K562 (cell line): Measurements from ENCODE around the gene CALHM1. TPM values are rescaled to one million over a fixed set of nuclear protein-coding genes. Genes with fewer than 3 reads are reported as not detected.

ENCODE experiments used
- ATAC-seq: fragments of 200-7000 bp; cut with Tn5 transposase; 3 replicates; pipeline ENCODE4 v1.9.1; 2020; ENCODE audit warnings: moderate library complexity
- BruUV-seq: library from RNA; stranded (reverse); fragments of 400-500 nt; replicated peaks from 2 replicates; lab custom pipeline; 2021; lab: Mats Ljungman, UMichigan
- CTCF ChIA-PET: fragments of 300-600 bp; formaldehyde crosslinking; extraction: SDS; loops from one replicate; lab custom pipeline; 2021; ENCODE audit warnings: low intra/inter-chr PET ratio; lab: Yijun Ruan, JAX
- POLR2A ChIA-PET: fragments of 300-600, 350-650 bp; sonication (Branson Sonifier 250); formaldehyde crosslinking; extraction: SDS; loops from one replicate; lab custom pipeline; 2021; ENCODE audit warnings: antibody characterized with exemption, inconsistent platforms; lab: Yijun Ruan, JAX
- DNase-seq, 4 experiments: peaks; one replicate each; pipeline versions ENCODE4 v3.0.0 to v3.0.0-alpha.2; 2011 to 2018; ENCODE audit warnings: low spot score in 3 of 4, mixed read lengths in 3 of 4; ENCODE audit errors: extremely low read depth in 1 of 4
- FAIRE-seq: peaks from 2 replicates; lab custom pipeline; 2011; peaks lifted over from hg19 to GRCh38; lab: Jason Lieb, UNC
- H2AFZ ChIP-seq: 2 replicates; pipeline ENCODE4 v1.6.0; 2011; ENCODE audit warnings: low read depth, low read length, control low read depth, inconsistent platforms
- H3K27ac ChIP-seq: fragments of 200-600 bp; 3 replicates; pipeline ENCODE4 v1.8.0; 2011; ENCODE audit warnings: low read depth, mild to moderate bottlenecking, control low read depth, inconsistent platforms, low read length, moderate library complexity, mixed read lengths; ENCODE audit errors: extremely low read depth
- H3K27me3 ChIP-seq, 2 experiments: fragments of 300-600 bp in 1 of 2; 2 replicates in 1 of 2; 3 replicates in 1 of 2; pipeline versions ENCODE4 v1.6.0 to v1.8.0; 2011; ENCODE audit warnings: inconsistent platforms in 2 of 2, low read length in 2 of 2, mild to moderate bottlenecking in 1 of 2, mixed read lengths in 1 of 2, moderate library complexity in 1 of 2; ENCODE audit not compliant: control insufficient read depth in 2 of 2, insufficient read depth in 2 of 2
- H3K36me3 ChIP-seq: fragments of 300-600 bp; 3 replicates; pipeline ENCODE4 v1.8.0; 2011; ENCODE audit warnings: mild to moderate bottlenecking, low read length, inconsistent platforms; ENCODE audit not compliant: control insufficient read depth, insufficient read depth
- H3K4me1 ChIP-seq, 2 experiments: fragments of 200-600 bp in 1 of 2; replicated peaks in 1 of 2; 2 replicates in 1 of 2; 3 replicates in 1 of 2; pipeline versions ENCODE4 v1.5.1 to v1.8.0; 2011; ENCODE audit warnings: inconsistent platforms in 2 of 2, low read length in 2 of 2, mild to moderate bottlenecking in 1 of 2, mixed read lengths in 1 of 2, moderate library complexity in 1 of 2; ENCODE audit not compliant: control insufficient read depth in 2 of 2, insufficient read depth in 2 of 2
- H3K4me2 ChIP-seq: 2 replicates; pipeline ENCODE4 v1.6.1; 2011; ENCODE audit warnings: low read length, control low read depth, inconsistent platforms, mixed read lengths; ENCODE audit not compliant: insufficient read depth
- H3K4me3 ChIP-seq: fragments of 200-600 bp; sonication (generic), shearing (Covaris generic); 2 replicates; pipeline ENCODE4 v1.5.1; 2016; ENCODE audit warnings: control low read depth, inconsistent platforms
- H3K79me2 ChIP-seq: fragments of 200-600 bp; 3 replicates; pipeline ENCODE4 v1.8.0; 2011; ENCODE audit warnings: low read length, inconsistent platforms; ENCODE audit not compliant: control insufficient read depth, insufficient read depth
- H3K9ac ChIP-seq, 2 experiments: 2 replicates each; pipeline versions ENCODE4 v1.6.0 to v1.6.1; 2011; ENCODE audit warnings: low read depth in 2 of 2, low read length in 2 of 2, control low read depth in 1 of 2, inconsistent platforms in 1 of 2, mild to moderate bottlenecking in 1 of 2, mixed read lengths in 1 of 2; ENCODE audit not compliant: insufficient read depth in 1 of 2
- H3K9me1 ChIP-seq: one replicate; pipeline ENCODE4 v1.6.0; 2011; ENCODE audit warnings: inconsistent platforms, mild to moderate bottlenecking, low read length, moderate library complexity; ENCODE audit not compliant: control insufficient read depth, insufficient read depth
- H3K9me3 ChIP-seq: replicated peaks from 2 replicates; pipeline ENCODE4 v1.5.1; 2011; ENCODE audit warnings: low read depth, low read length, inconsistent platforms; ENCODE audit not compliant: control insufficient read depth, insufficient read depth
- H4K20me1 ChIP-seq: replicated peaks from 2 replicates; pipeline ENCODE4 v1.6.1; 2011; ENCODE audit warnings: low read length, inconsistent platforms, mixed read lengths; ENCODE audit not compliant: control insufficient read depth, insufficient read depth
- ARNT ChIP-seq, 2 experiments: fragments of 450-650 bp; IDR thresholded peaks; 2 replicates each; pipeline ENCODE4 v1.6.1; 2016; ENCODE audit warnings: mild to moderate bottlenecking in 1 of 2
- KLF10 ChIP-seq: fragments of 250-450 bp; sonication (Bioruptor Pico); IDR thresholded peaks from 2 replicates; pipeline ENCODE4 v1.6.1; 2021; ENCODE audit warnings: matching md5 sums
- LARP7 ChIP-seq: fragments of 450-650 bp; IDR thresholded peaks from 2 replicates; pipeline ENCODE4 v1.6.1; 2016
- LCOR ChIP-seq: sonication (generic); formaldehyde crosslinking; IDR thresholded peaks from 2 replicates; pipeline ENCODE4 v1.8.0; 2022; ENCODE audit warnings: mild to moderate bottlenecking, missing genetic modification reagents
- MLX ChIP-seq, 2 experiments: fragments of 450-650 bp in 1 of 2; sonication (generic) in 1 of 2; formaldehyde crosslinking; conservative IDR thresholded peaks; 2 replicates each; pipeline versions ENCODE4 v1.4.0 to v1.8.1; 2020 to 2022; ENCODE audit warnings: mild to moderate bottlenecking in 1 of 2, missing genetic modification reagents in 1 of 2
- NEUROD1 ChIP-seq: fragments of 150-350 bp; IDR thresholded peaks from 2 replicates; pipeline ENCODE4 v1.6.1; 2014; ENCODE audit warnings: borderline replicate concordance, low read length, low read depth; ENCODE audit not compliant: partially characterized antibody
- POLR2G ChIP-seq: fragments of 200-400 bp; formaldehyde crosslinking; IDR thresholded peaks from 2 replicates; pipeline ENCODE4 v1.6.1; 2017; ENCODE audit warnings: low read depth, mild to moderate bottlenecking, antibody characterized with exemption, low read length, moderate library complexity
- SNRNP70 ChIP-seq: fragments of 200-400 bp; formaldehyde crosslinking; optimal IDR thresholded peaks from 2 replicates; pipeline ENCODE3; 2017; ENCODE audit warnings: low read depth, low read length
- TCFL5 ChIP-seq: fragments of 250-450 bp; sonication (Bioruptor Pico); conservative IDR thresholded peaks from 2 replicates; pipeline ENCODE4 v1.6.1; 2021; ENCODE audit warnings: mild to moderate bottlenecking, moderate library complexity, matching md5 sums
- TRIM28 ChIP-seq: fragments of 450-650 bp; IDR thresholded peaks from 2 replicates; pipeline ENCODE4 v1.6.1; 2017
- ZNF217 ChIP-seq: sonication (generic); formaldehyde crosslinking; IDR thresholded peaks from 2 replicates; pipeline ENCODE4 v1.8.0; 2022; ENCODE audit warnings: mild to moderate bottlenecking, missing genetic modification reagents
- ZNF24 ChIP-seq: fragments of 450-650 bp; IDR thresholded peaks from 2 replicates; pipeline ENCODE4 v1.6.1; 2016
- ZNF3 ChIP-seq: fragments of 250-450 bp; sonication (Bioruptor Pico); IDR thresholded peaks from 2 replicates; pipeline ENCODE4 v1.5.0; 2021; ENCODE audit warnings: mild to moderate bottlenecking, moderate library complexity
- ZNF507 ChIP-seq: conservative IDR thresholded peaks from 2 replicates; pipeline ENCODE4 v1.6.1; 2017; ENCODE audit warnings: missing genetic modification characterization, missing compliant biosample characterization
- ZNF75A ChIP-seq: fragments of 450-650 bp; formaldehyde crosslinking; IDR thresholded peaks from 2 replicates; pipeline ENCODE4 v1.4.0; 2020; ENCODE audit warnings: mild to moderate bottlenecking
- ZNF764 ChIP-seq: fragments of 250-450 bp; sonication (Bioruptor Pico); IDR thresholded peaks from 2 replicates; pipeline ENCODE4 v1.4.0; 2020; ENCODE audit warnings: low read depth, mild to moderate bottlenecking, moderate library complexity
- WGBS: fragments of 100-300 bp; shearing (Covaris generic); methylation state at CpG from one replicate; pipeline ENCODE4 v1.1.6; 2016; ENCODE audit warnings: low coverage, mixed read lengths; ENCODE audit not compliant: insufficient coverage; ENCODE audit errors: missing lambda C conversion rate; 5-methylcytosine and 5-hydroxymethylcytosine counted together
- in situ Hi-C: fragments of 300-500 bp; cut with MboI; formaldehyde crosslinking; loops from 4 replicates; pipeline ENCODE4 v1.15.0; 2018; ENCODE audit warnings: inconsistent platforms, mixed read lengths
- intact Hi-C: fragments of 100-400 bp; cut with micrococcal nuclease; formaldehyde crosslinking; loops from 2 replicates; pipeline ENCODE4 v1.14.2; 2022
- polyA plus RNA-seq, 8 experiments: library from polyadenylated mRNA; depleted of rRNA in 4 of 8; stranded (reverse) in 5 of 8; unstranded in 3 of 8; fragments of >200 nt; fragmentation: Nextera tagmentation in 2 of 8; fragmentation: Illumina TruSeq in 1 of 8; extraction: Ambion mirVana in 2 of 8; extraction: Trizol in 1 of 8; gene quantifications; 2 replicates each; pipeline versions ENCODE4 v1.2.1 to v1.2.3, GENCODE V29; 2011 to 2014; ENCODE audit warnings: inconsistent platforms in 1 of 8, missing spikeins in 1 of 8
- total RNA-seq, 7 experiments: library from RNA; depleted of rRNA in 6 of 7; stranded (reverse); fragments of >200 nt in 6 of 7; fragmentation: Illumina TruSeq in 2 of 7; extraction: Trizol in 2 of 7; gene quantifications; 2 replicates each; pipeline versions ENCODE4 v1.2.1 to v1.2.3, GENCODE V29; 2011 to 2021; ENCODE audit warnings: low replicate concordance in 1 of 7

Gene CALHM1
- total and polyA plus RNA-seq, 9 of the 15 experiments (the other 6 are each of a cell fraction or from before 2014, with no cell fraction given) = 0.03 TPM; not detected in 8

GRCh38 chr10:103455235-103455634 is 3.5 kb downstream of the CALHM1 start:
- 35% methylated on average over 25 of the region's 25 CpGs for WGBS
- no peaks in the 10 kb centered on the region for H3K9me1 ChIP-seq
- no peaks in the 10 kb centered on the region for H3K27me3 ChIP-seq
- no peak for TF ChIP-seq ZNF3
- TF ChIP-seq POLR2G = 0 out of 2 replicates have a peak, but pooled peaks have one; percentile 22
- no peak for TF ChIP-seq ZNF217 (CRISPR knock-in tag)
- TF ChIP-seq SNRNP70 = no peak
- TF ChIP-seq ARNT (IDR thresholded peaks at IDR 0.05) = no peak
- no peak for TF ChIP-seq TRIM28
- no peak for TF ChIP-seq ZNF24
- BruUV-seq = no TSS peak
- H3K4me2 ChIP-seq = no peak overlapping the region
- no peaks in the 10 kb centered on the region; the same call in 1 of the 2 replicates for H4K20me1 ChIP-seq
- FAIRE-seq (no peak), DNase-seq (no peak), ATAC-seq (no peak)
- H3K9me3 ChIP-seq = no peaks in the 10 kb centered on the region
- H3K4me3 ChIP-seq = no peak overlapping the region
- in situ Hi-C loops = no loop called here
- H3K36me3 ChIP-seq = no peaks in the 10 kb centered on the region
- H3K79me2 ChIP-seq = no peaks in the 10 kb centered on the region
- peaks cover 2 to 22% of the 10 kb centered on the region in 2 experiments; a peak in 3 of 5 replicates for H3K4me1 ChIP-seq
- peak overlapping the region in 1 of 2 experiments; percentile 68; a peak in 1 of 4 replicates for H3K9ac ChIP-seq
- no peak overlapping the region for H2AFZ ChIP-seq
- intact Hi-C loops = no loop called here
- CTCF ChIA-PET = no interaction called here
- H3K27ac ChIP-seq = no peak overlapping the region
- POLR2A ChIA-PET = no interaction called here

GRCh38 chr10:103454026-103454425 is 4.7 kb downstream of the CALHM1 start:
- Histone ChIP-seq H3K79me2 (no peaks in the 10 kb centered on the region), H3K36me3 (no peaks in the 10 kb centered on the region), H3K9ac (no peak overlapping the region), H3K27ac (no peak overlapping the region), H3K27me3 (no peaks in the 10 kb centered on the region), H3K9me1 (no peaks in the 10 kb centered on the region), H3K4me3 (no peak overlapping the region), H3K4me2 (no peak overlapping the region), H2AFZ (no peak overlapping the region), H4K20me1 (no peaks in the 10 kb centered on the region; the same call in 1 of the 2 replicates), H3K9me3 (no peaks in the 10 kb centered on the region), H3K4me1 (peaks cover 2 to 27% of the 10 kb centered on the region in 2 experiments; a peak in 3 of 5 replicates)
- intact Hi-C loops (no loop called here), in situ Hi-C loops (no loop called here)
- BruUV-seq = no TSS peak
- no peak for ATAC-seq
- POLR2A ChIA-PET = interaction anchor here (0.9 to 1.6 kb wide), 2 partner anchors 9 to 11 kb away, joined by 4 to 6 read pairs; no protein-coding TSS in a partner anchor
- WGBS = 21% methylated on average over 4 of the region's 4 CpGs
- FAIRE-seq = no peak
- no peak for DNase-seq
- CTCF ChIA-PET = no interaction called here
- TF ChIP-seq MLX (CRISPR knock-in tag; conservative IDR thresholded peaks at IDR 0.05) (no peak), ZNF507 (no peak), NEUROD1 (no peak), KLF10 (CRISPR knock-in tag) (no peak), ZNF75A (CRISPR knock-in tag) (no peak), LARP7 (no peak), ZNF764 (no peak), LCOR (no peak), TCFL5 (no peak)
